ENCODE data around the gene PRLR. TPM values are rescaled to one million over a fixed set of nuclear protein-coding genes. Genes with fewer than 3 reads are reported as not detected.
"Not testable (repeated sequence)": the region's sequence is repeated elsewhere in the genome, so short reads cannot be mapped to it uniquely, and the experiment has no call there.

PRLR gene
- total RNA-seq, 6 experiments from 2014 or later = 7.4 to 26.8 (median 15.1) TPM

GRCh38 chr5:35248843-35249780, 18.8 kb upstream of the PRLR start:
- no peak for TF ChIP-seq CTCF (IDR thresholded peaks at IDR 0.05)
- no peak for TF ChIP-seq POLR2A (IDR thresholded peaks at IDR 0.05)
- Histone ChIP-seq H3K27me3 (no peaks in the 10 kb centered on the region), H3K9me3 (no peaks in the 10 kb centered on the region), H3K4me3 (peak overlapping the region in 1 of 3 donors; percentile 25), H3K27ac (peak overlapping the region in 1 of 3 donors; percentile 18), H3K4me1 (no peaks in the 10 kb centered on the region), H3K36me3 (no peaks in the 10 kb centered on the region)
- intact Hi-C loops (cut with DNase I) = no loop called here
- DNase-seq = no peak
- peak in 3 of 4 donors; percentile 47 to 65 (median 57) for ATAC-seq
- WGBS (ENCODE audit: insufficient coverage, low coverage, low lambda C conversion rate, missing lambda C conversion rate) = 48% methylated on average over 3 of the region's 5 CpGs

GRCh38 chr5:35247648-35248034, 17.4 kb upstream of the PRLR start:
- ATAC-seq (no peak), DNase-seq (no peak)
- WGBS (ENCODE audit: insufficient coverage, low coverage, low lambda C conversion rate, missing lambda C conversion rate) = 79% methylated on average over 6 of the region's 6 CpGs
- no peak for TF ChIP-seq POLR2A (IDR thresholded peaks at IDR 0.05)
- no peak for TF ChIP-seq CTCF (IDR thresholded peaks at IDR 0.05)
- H3K4me1 ChIP-seq = no peaks in the 10 kb centered on the region
- intact Hi-C loops (cut with DNase I) = no loop called here
- H3K27me3 ChIP-seq = no peaks in the 10 kb centered on the region
- H3K4me3 ChIP-seq = no peak overlapping the region
- no peaks in the 10 kb centered on the region for H3K9me3 ChIP-seq
- H3K27ac ChIP-seq = no peak overlapping the region
- H3K36me3 ChIP-seq = no peaks in the 10 kb centered on the region

GRCh38 chr5:35246900-35247647, 16.8 kb upstream of the PRLR start:
- no peaks in the 10 kb centered on the region for H3K4me1 ChIP-seq
- intact Hi-C loops (cut with DNase I) = no loop called here
- H3K27ac ChIP-seq = no peak overlapping the region
- no peak overlapping the region for H3K4me3 ChIP-seq
- H3K36me3 ChIP-seq = no peaks in the 10 kb centered on the region
- no peaks in the 10 kb centered on the region for H3K27me3 ChIP-seq
- ATAC-seq (peak; percentile 35 to 47 (median 42)), DNase-seq (no peak)
- H3K9me3 ChIP-seq = no peaks in the 10 kb centered on the region
- 46% methylated on average over 6 of the region's 7 CpGs for WGBS (ENCODE audit: insufficient coverage, low coverage, low lambda C conversion rate, missing lambda C conversion rate)
- TF ChIP-seq CTCF (IDR thresholded peaks at IDR 0.05) (no peak), POLR2A (IDR thresholded peaks at IDR 0.05) (no peak)

- ATAC-seq (peak in 1 of 4 donors; percentile 50), DNase-seq (no peak)
- no peaks in the 10 kb centered on the region for H3K27me3 ChIP-seq
- peak in 1 of 4 donors; percentile 26 for TF ChIP-seq CTCF (IDR thresholded peaks at IDR 0.05)
- TF ChIP-seq POLR2A (IDR thresholded peaks at IDR 0.05) = no peak
- H3K27ac ChIP-seq = no peak overlapping the region
- WGBS (ENCODE audit: insufficient coverage, low coverage, low lambda C conversion rate, missing lambda C conversion rate) = 37% methylated on average over 2 of the region's 2 CpGs
- H3K4me1 ChIP-seq = no peaks in the 10 kb centered on the region
- no peaks in the 10 kb centered on the region for H3K9me3 ChIP-seq
- intact Hi-C loops (cut with DNase I) = no loop called here
- no peak overlapping the region for H3K4me3 ChIP-seq
- no peaks in the 10 kb centered on the region for H3K36me3 ChIP-seq
Observed at GRCh38 chr5:35246411-35246810, 16.1 kb upstream of the PRLR start.

GRCh38 chr5:35245371-35245770, 15.1 kb upstream of the PRLR start:
- H3K27me3 ChIP-seq; H3K4me1 ChIP-seq; H3K27ac ChIP-seq; H3K4me3 ChIP-seq; H3K36me3 ChIP-seq; intact Hi-C loops (cut with DNase I); DNase-seq; ATAC-seq; H3K9me3 ChIP-seq: not testable (repeated sequence)
- 88% methylated on average over 10 of the region's 10 CpGs for WGBS (ENCODE audit: insufficient coverage, low coverage, low lambda C conversion rate, missing lambda C conversion rate)

Measured in right lobe of liver (tissue), 6 donors.